ENCODE results near the gene TALDO1.

DNA sequence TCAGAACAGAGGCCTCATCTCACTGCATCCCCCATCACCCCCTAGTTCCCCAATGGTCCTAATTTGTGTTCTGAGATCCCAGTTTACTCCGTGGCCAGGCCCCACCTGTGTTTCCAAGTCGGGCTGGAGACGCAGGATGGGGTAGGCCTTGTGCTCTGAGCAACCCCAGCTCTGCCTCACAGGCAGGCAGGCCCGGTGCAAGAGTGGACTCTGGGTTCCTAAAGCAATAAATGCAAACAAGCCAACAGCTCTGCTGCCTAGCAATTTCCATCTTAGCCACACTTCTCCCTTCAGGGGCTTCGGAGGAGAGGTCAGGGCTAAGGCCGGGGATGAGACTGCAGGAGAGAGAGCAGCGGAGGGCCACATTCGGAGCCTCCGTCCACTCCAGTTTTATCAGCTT is 43.8 kb upstream of the TALDO1 start:
- TF ChIP-seq, protein P1, sequence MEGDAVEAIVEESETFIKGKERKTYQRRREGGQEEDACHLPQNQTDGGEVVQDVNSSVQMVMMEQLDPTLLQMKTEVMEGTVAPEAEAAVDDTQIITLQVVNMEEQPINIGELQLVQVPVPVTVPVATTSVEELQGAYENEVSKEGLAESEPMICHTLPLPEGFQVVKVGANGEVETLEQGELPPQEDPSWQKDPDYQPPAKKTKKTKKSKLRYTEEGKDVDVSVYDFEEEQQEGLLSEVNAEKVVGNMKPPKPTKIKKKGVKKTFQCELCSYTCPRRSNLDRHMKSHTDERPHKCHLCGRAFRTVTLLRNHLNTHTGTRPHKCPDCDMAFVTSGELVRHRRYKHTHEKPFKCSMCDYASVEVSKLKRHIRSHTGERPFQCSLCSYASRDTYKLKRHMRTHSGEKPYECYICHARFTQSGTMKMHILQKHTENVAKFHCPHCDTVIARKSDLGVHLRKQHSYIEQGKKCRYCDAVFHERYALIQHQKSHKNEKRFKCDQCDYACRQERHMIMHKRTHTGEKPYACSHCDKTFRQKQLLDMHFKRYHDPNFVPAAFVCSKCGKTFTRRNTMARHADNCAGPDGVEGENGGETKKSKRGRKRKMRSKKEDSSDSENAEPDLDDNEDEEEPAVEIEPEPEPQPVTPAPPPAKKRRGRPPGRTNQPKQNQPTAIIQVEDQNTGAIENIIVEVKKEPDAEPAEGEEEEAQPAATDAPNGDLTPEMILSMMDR (IDR thresholded peaks at IDR 0.05) = no peak
- TF ChIP-seq POLR2A (IDR thresholded peaks at IDR 0.05) = no peak
